Lower leg skin (tissue), 4 donors: ENCODE data around the gene MAJIN. TPM values are rescaled to one million over a fixed set of nuclear protein-coding genes. Genes with fewer than 3 reads are reported as not detected.
"Not testable (repeated sequence)": the region's sequence is repeated elsewhere in the genome, so short reads cannot be mapped to it uniquely, and the experiment has no call there.

Experiments used
- DNase-seq, 2 donors: peaks; one replicate each; pipeline ENCODE4 v3.0.0-alpha.2; 2019; ENCODE audit warnings: low spot score in 2 of 2
- H3K4me3 ChIP-seq: fragments of 200-600 bp; sonication (generic); 2 replicates; pipeline ENCODE4 v1.5.1; 2017; ENCODE audit warnings: mild to moderate bottlenecking, low read depth; ENCODE audit not compliant: poor library complexity, severe bottlenecking
- POLR2A ChIP-seq, 2 donors: fragments of 450-650 bp; IDR thresholded peaks; one replicate each; pipeline ENCODE4 v1.6.1; 2016 to 2017; ENCODE audit warnings: antibody characterized with exemption in 2 of 2, mild to moderate bottlenecking in 1 of 2, moderate library complexity in 1 of 2
- WGBS, 2 donors: methylation state at CpG; one replicate each; pipeline ENCODE4 v1.1.5; 2018; 5-methylcytosine and 5-hydroxymethylcytosine counted together
- intact Hi-C: fragments of 100-400 bp; cut with DNase I; formaldehyde crosslinking; loops from one replicate; pipeline ENCODE4 v1.15.0; 2023; ENCODE audit warnings: low total_unique reads
- total RNA-seq, 4 donors: library from RNA; depleted of rRNA; stranded (reverse); fragments of >200 nt; gene quantifications; one replicate each; pipeline ENCODE4 v1.1.0, GENCODE V29; 2016
- TF ChIP-seq, protein P1 (sequence below), 3 donors: fragments of 450-650 bp; IDR thresholded peaks; one replicate each; pipeline ENCODE4 v1.5.1; 2016; ENCODE audit warnings: antibody characterized with exemption in 3 of 3, mild to moderate bottlenecking in 3 of 3, moderate library complexity in 2 of 3

Gene MAJIN
- total RNA-seq, 4 donors from 2014 or later: not detected

- intact Hi-C loops: no loop called here
- TF ChIP-seq POLR2A (IDR thresholded peaks at IDR 0.05): no peak
- 68 to 75% methylated on average over 7 of the region's 7 CpGs for WGBS, 2 donors
- DNase-seq: no peak
- no peak overlapping the region for H3K4me3 ChIP-seq
Observed at GRCh38 chr11:65008016-65008415, 36.1 kb upstream of the MAJIN start.

DNA sequence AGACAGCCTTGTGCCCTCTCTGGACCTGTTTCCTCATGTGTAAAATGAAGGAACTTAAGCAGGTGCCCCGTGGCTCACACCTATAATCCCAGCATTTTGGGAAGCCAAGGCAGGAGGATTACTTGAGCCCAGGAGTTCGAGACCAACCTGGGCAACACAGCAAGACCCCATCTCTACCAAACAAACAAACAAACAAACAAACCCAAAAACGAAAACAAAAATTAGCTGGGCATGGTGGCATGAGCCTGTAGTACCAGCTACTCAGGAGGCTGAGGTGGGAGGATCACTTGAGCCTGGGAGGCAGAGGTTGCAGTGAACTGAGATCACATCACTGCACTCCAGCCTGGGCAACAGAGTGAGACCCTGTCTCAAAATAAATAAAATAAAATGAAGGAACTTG is 32.1 kb upstream of the MAJIN start:
- H3K4me3 ChIP-seq, DNase-seq, intact Hi-C loops: not testable (repeated sequence)
- 66 to 69% methylated on average over 3 of the region's 3 CpGs for WGBS, 2 donors

GRCh38 chr11:65003282-65003681 is 31.4 kb upstream of the MAJIN start:
- no peak for DNase-seq
- TF ChIP-seq, protein P1, sequence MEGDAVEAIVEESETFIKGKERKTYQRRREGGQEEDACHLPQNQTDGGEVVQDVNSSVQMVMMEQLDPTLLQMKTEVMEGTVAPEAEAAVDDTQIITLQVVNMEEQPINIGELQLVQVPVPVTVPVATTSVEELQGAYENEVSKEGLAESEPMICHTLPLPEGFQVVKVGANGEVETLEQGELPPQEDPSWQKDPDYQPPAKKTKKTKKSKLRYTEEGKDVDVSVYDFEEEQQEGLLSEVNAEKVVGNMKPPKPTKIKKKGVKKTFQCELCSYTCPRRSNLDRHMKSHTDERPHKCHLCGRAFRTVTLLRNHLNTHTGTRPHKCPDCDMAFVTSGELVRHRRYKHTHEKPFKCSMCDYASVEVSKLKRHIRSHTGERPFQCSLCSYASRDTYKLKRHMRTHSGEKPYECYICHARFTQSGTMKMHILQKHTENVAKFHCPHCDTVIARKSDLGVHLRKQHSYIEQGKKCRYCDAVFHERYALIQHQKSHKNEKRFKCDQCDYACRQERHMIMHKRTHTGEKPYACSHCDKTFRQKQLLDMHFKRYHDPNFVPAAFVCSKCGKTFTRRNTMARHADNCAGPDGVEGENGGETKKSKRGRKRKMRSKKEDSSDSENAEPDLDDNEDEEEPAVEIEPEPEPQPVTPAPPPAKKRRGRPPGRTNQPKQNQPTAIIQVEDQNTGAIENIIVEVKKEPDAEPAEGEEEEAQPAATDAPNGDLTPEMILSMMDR (IDR thresholded peaks at IDR 0.05): no peak
- TF ChIP-seq POLR2A (IDR thresholded peaks at IDR 0.05): no peak
- intact Hi-C loops: no loop called here
- no peak overlapping the region for H3K4me3 ChIP-seq
- 75% methylated on average over 7 of the region's 7 CpGs for WGBS, 2 donors

- no peak overlapping the region for H3K4me3 ChIP-seq
- WGBS, 2 donors: 63 to 81% methylated on average over 5 of the region's 5 CpGs
- TF ChIP-seq, protein P1 (IDR thresholded peaks at IDR 0.05): no peak
- TF ChIP-seq POLR2A (IDR thresholded peaks at IDR 0.05): no peak
- DNase-seq: no peak
- intact Hi-C loops: no loop called here
Observed at GRCh38 chr11:65002706-65003105, 30.8 kb upstream of the MAJIN start.

GRCh38 chr11:64999478-64999877 is 27.6 kb upstream of the MAJIN start:
- DNase-seq: no peak
- TF ChIP-seq, protein P1 (IDR thresholded peaks at IDR 0.05): no peak
- no peak for TF ChIP-seq POLR2A (IDR thresholded peaks at IDR 0.05)
- H3K4me3 ChIP-seq: no peak overlapping the region
- WGBS, 2 donors: 88 to 100% methylated on average over 1 of the region's 1 CpG
- intact Hi-C loops: no loop called here

DNA sequence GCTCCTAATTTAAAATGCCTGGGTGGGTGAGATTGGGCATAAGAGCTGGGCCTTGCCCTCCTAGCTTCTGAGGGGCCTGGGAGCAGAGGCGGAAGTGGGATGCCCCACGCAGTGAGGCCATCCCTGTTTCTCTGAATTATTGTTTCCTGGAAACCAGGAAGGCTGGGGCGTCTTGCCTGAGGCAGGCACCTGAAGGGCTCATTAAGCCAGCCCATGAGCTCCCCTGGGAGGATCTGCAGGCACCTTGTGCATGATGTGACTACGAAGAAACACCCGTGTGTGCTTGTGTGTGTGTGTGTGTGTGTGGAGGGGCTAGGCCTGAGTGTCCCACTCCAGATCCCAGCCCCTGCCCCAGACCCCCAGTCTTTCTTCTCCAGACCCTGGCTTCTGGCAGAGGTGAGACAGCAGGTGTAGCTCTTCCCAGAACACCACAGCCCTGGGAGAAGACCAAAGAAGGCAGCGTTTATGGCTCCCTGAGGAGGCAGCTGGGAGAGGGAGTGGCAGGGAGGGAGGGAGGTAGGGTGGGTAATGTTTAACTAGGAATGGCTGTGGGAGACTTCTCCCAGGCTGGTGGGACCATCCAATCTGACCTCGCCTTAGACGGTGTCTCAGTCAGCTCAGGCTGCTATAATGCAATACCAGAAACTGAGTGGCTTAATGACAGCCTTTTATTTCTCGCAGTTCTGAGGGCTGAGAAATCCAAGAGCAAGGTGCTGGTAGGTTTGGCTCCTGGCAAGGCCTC is 27.0 kb upstream of the MAJIN start:
- no peak overlapping the region for H3K4me3 ChIP-seq
- TF ChIP-seq, protein P1 (IDR thresholded peaks at IDR 0.05): no peak
- no peak for TF ChIP-seq POLR2A (IDR thresholded peaks at IDR 0.05)
- WGBS, 2 donors: 69 to 76% methylated on average over 9 of the region's 9 CpGs
- intact Hi-C loops: no loop called here
- DNase-seq: no peak

DNA sequence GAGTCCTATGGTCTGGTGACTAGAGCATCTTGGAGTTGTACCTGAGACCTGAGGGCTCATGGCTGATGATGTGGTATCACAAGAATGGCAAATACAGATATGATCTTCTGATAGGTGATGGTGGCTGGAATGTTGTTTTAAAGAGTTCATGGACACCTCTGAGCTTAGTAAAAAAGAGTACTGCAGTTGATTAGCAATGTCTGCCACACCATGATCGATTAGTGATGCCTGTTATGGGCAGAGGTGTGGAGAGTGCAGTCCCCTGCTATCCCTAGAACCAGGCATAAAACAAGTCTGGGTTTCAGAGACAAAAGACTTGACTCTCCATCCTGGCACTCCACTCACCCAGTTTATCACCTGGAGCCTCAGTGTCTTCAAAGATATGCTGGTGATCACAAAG is 26.2 kb upstream of the MAJIN start:
- DNase-seq: no peak
- 82 to 92% methylated on average over 1 of the region's 1 CpG for WGBS, 2 donors
- no peak for TF ChIP-seq POLR2A (IDR thresholded peaks at IDR 0.05)
- TF ChIP-seq, protein P1 (IDR thresholded peaks at IDR 0.05): no peak
- intact Hi-C loops: no loop called here
- H3K4me3 ChIP-seq: no peak overlapping the region
